ENCODE results near the gene IQCC.

- TF ChIP-seq PRDM4 (tag by site-specific recombination; IDR thresholded peaks at IDR 0.05): no peak
- no peak for TF ChIP-seq TCF7L2 (IDR thresholded peaks at IDR 0.05; ENCODE audit: borderline replicate concordance, low read depth, low read length)
- no peak for TF ChIP-seq CTCF (tag by site-specific recombination; IDR thresholded peaks at IDR 0.05)
Observed at GRCh38 chr1:32197837-32198236, 7.6 kb upstream of the IQCC start.
